Upper lobe of left lung (tissue), 4 donors: ENCODE data around the gene LPGAT1.

Source experiments
- CTCF ChIP-seq, 6 experiments: fragments of 450-650 bp in 4 of 6; fragments of 200-600 bp in 2 of 6; sonication (generic) in 2 of 6; IDR thresholded peaks; one replicate each; pipeline ENCODE4 v1.5.1; 2016 to 2019; ENCODE audit warnings: antibody characterized with exemption in 6 of 6
- EP300 ChIP-seq, 4 donors: sonication (generic); formaldehyde crosslinking; IDR thresholded peaks; one replicate each; pipeline ENCODE4 v1.5.1; 2017; ENCODE audit warnings: antibody characterized with exemption in 4 of 4, control low read depth in 2 of 4
- POLR2A ChIP-seq, 4 donors: fragments of 450-650 bp; IDR thresholded peaks; one replicate each; pipeline ENCODE4 v1.5.1; 2016 to 2017; ENCODE audit warnings: antibody characterized with exemption in 4 of 4, mild to moderate bottlenecking in 2 of 4
- POLR2AphosphoS5 ChIP-seq, 2 donors: sonication (generic); formaldehyde crosslinking; IDR thresholded peaks; one replicate each; pipeline ENCODE4 v1.5.1; 2017; ENCODE audit warnings: antibody characterized with exemption in 2 of 2

GRCh38 chr1:211704543-211704942 is 126.0 kb downstream of the LPGAT1 start:
- TF ChIP-seq CTCF (IDR thresholded peaks at IDR 0.05) = no peak
- no peak for TF ChIP-seq POLR2A (IDR thresholded peaks at IDR 0.05)
- TF ChIP-seq POLR2AphosphoS5 (IDR thresholded peaks at IDR 0.05) = no peak
- no peak for TF ChIP-seq EP300 (IDR thresholded peaks at IDR 0.05)
